GM23248 (cell line): ENCODE measurements around the gene IRX2.

Experiments used
- EZH2 ChIP-seq: fragments of 200-600 bp; sonication (generic); IDR thresholded peaks from 2 replicates; pipeline ENCODE4 v1.6.1; 2018; ENCODE audit warnings: antibody characterized with exemption, mild to moderate bottlenecking; ENCODE audit not compliant: insufficient read depth, poor library complexity, severe bottlenecking
- EZH2phosphoT487 ChIP-seq: fragments of 200-600 bp; sonication (generic); IDR thresholded peaks from 2 replicates; pipeline ENCODE4 v1.6.1; 2018; ENCODE audit warnings: antibody characterized with exemption, moderate library complexity, mild to moderate bottlenecking, low read depth; ENCODE audit not compliant: insufficient read depth

- TF ChIP-seq EZH2, result no peak
- TF ChIP-seq EZH2phosphoT487, result no peak
These were observed 42.7 kb downstream of the IRX2 start for GRCh38 chr5:2708751-2709150.
